ENCODE results near the gene SDK2.

Gene SDK2

GRCh38 chr17:73657473-73658116 lies 13.3 kb upstream of the SDK2 start:
- TF ChIP-seq CTCF (IDR thresholded peaks at IDR 0.05; ENCODE audit: low read depth, low read length) = peak; percentile 91
- H3K27me3 ChIP-seq = no peaks in the 10 kb centered on the region
- H3K4me1 ChIP-seq = no peaks in the 10 kb centered on the region
- H3K9me3 ChIP-seq = no peaks in the 10 kb centered on the region
- DNase-seq = peak; percentile 84
- no peak overlapping the region for H3K4me3 ChIP-seq (ENCODE audit: low read depth, low read length)
- H3K36me3 ChIP-seq = no peaks in the 10 kb centered on the region

GRCh38 chr17:73654241-73654640 lies 10.0 kb upstream of the SDK2 start:
- Histone ChIP-seq H3K4me3 (ENCODE audit: low read depth, low read length) (no peak overlapping the region), H3K4me1 (no peaks in the 10 kb centered on the region), H3K9me3 (no peaks in the 10 kb centered on the region), H3K36me3 (no peaks in the 10 kb centered on the region), H3K27me3 (no peaks in the 10 kb centered on the region)
- TF ChIP-seq CTCF (IDR thresholded peaks at IDR 0.05; ENCODE audit: low read depth, low read length) = no peak
- DNase-seq = no peak

- no peak overlapping the region for H3K4me3 ChIP-seq (ENCODE audit: low read depth, low read length)
- no peaks in the 10 kb centered on the region for H3K36me3 ChIP-seq
- no peaks in the 10 kb centered on the region; the same call in 1 of the 2 replicates for H3K27me3 ChIP-seq
- TF ChIP-seq CTCF (IDR thresholded peaks at IDR 0.05; ENCODE audit: low read depth, low read length) = no peak
- no peaks in the 10 kb centered on the region for H3K9me3 ChIP-seq
- no peak for DNase-seq
- no peaks in the 10 kb centered on the region for H3K4me1 ChIP-seq
Measured at GRCh38 chr17:73653810-73654209, 9.6 kb upstream of the SDK2 start.

GRCh38 chr17:73652886-73653480 lies 8.7 kb upstream of the SDK2 start:
- no peak for TF ChIP-seq CTCF (IDR thresholded peaks at IDR 0.05; ENCODE audit: low read depth, low read length)
- no peak for DNase-seq
- no peaks in the 10 kb centered on the region for H3K9me3 ChIP-seq
- H3K36me3 ChIP-seq = no peaks in the 10 kb centered on the region
- H3K4me1 ChIP-seq = no peaks in the 10 kb centered on the region
- H3K4me3 ChIP-seq (ENCODE audit: low read depth, low read length) = no peak overlapping the region
- H3K27me3 ChIP-seq = peaks cover 5% of the 10 kb centered on the region

- peaks cover 28% of the 10 kb centered on the region for H3K27me3 ChIP-seq
- TF ChIP-seq CTCF (IDR thresholded peaks at IDR 0.05; ENCODE audit: low read depth, low read length) = no peak
Measured at GRCh38 chr17:73650617-73651200, 6.5 kb upstream of the SDK2 start.

GRCh38 chr17:73650140-73650539 lies 5.9 kb upstream of the SDK2 start:
- Histone ChIP-seq H3K4me1 (no peaks in the 10 kb centered on the region), H3K36me3 (no peaks in the 10 kb centered on the region), H3K9me3 (no peaks in the 10 kb centered on the region), H3K27me3 (peaks cover 33% of the 10 kb centered on the region), H3K4me3 (ENCODE audit: low read depth, low read length) (no peak overlapping the region)
- DNase-seq = peak; percentile 46
- peak; percentile 69 for TF ChIP-seq CTCF (IDR thresholded peaks at IDR 0.05; ENCODE audit: low read depth, low read length)

More at GRCh38 chr17:73650617-73651200, 6.5 kb upstream of the SDK2 start:
- no peaks in the 10 kb centered on the region for H3K4me1 ChIP-seq
- no peaks in the 10 kb centered on the region for H3K9me3 ChIP-seq
- H3K4me3 ChIP-seq (ENCODE audit: low read depth, low read length) = no peak overlapping the region
- no peak for DNase-seq
- H3K36me3 ChIP-seq = no peaks in the 10 kb centered on the region
